Naive thymus-derived CD8-positive, alpha-beta T cell (primary cell): ENCODE results near the gene VAMP1. TPM values are rescaled to one million over a fixed set of nuclear protein-coding genes. Genes with fewer than 3 reads are reported as not detected.
A peak's percentile ranks its signal among the peaks of the same experiment; 100 is the strongest.
"Not testable (repeated sequence)": the region's sequence is repeated elsewhere in the genome, so short reads cannot be mapped to it uniquely, and the experiment has no call there.

ENCODE experiments used
- ATAC-seq, 2 donors: fragments of 150-1000 bp; cut with Tn5 transposase in 1 of 2; sonication (Bioruptor Pico), chemical (Tn5 transposase) in 1 of 2; 1 replicate in 1 of 2; 2 replicates in 1 of 2; pipeline ENCODE4 v1.10.0; 2021; ENCODE audit warnings: mild to moderate bottlenecking in 2 of 2, moderate library complexity in 2 of 2
- POLR2A ChIA-PET: fragments of 350-600 bp; sonication (Branson Sonifier 250); formaldehyde crosslinking; loops from one replicate; lab custom pipeline; 2021; ENCODE audit warnings: antibody characterized with exemption; lab: Charles Lee
- DNase-seq, 10 donors: peaks; one replicate each; pipeline versions ENCODE4 v3.0.0 to v3.0.0-alpha.2; 2020 to 2022
- H3K27ac Mint-ChIP-seq, 10 donors: one replicate each; pipeline ENCODE4 v1.8.0; 2020 to 2022; ENCODE audit warnings: mild to moderate bottlenecking in 10 of 10, mixed read lengths in 10 of 10, moderate library complexity in 4 of 10, inconsistent platforms in 1 of 10
- H3K27me3 Mint-ChIP-seq, 5 donors: one replicate each; pipeline ENCODE4 v1.8.0; 2021 to 2022; ENCODE audit warnings: mixed read lengths in 5 of 5
- H3K36me3 Mint-ChIP-seq, 3 donors: one replicate each; pipeline ENCODE4 v1.8.0; 2020 to 2022; ENCODE audit warnings: mixed read lengths in 3 of 3, mild to moderate bottlenecking in 2 of 3, inconsistent platforms in 1 of 3
- H3K4me1 Mint-ChIP-seq, 4 donors: one replicate each; pipeline ENCODE4 v1.8.0; 2021 to 2022; ENCODE audit warnings: mixed read lengths in 4 of 4
- H3K4me3 Mint-ChIP-seq, 10 donors: one replicate each; pipeline ENCODE4 v1.8.0; 2020 to 2022; ENCODE audit warnings: mild to moderate bottlenecking in 10 of 10, mixed read lengths in 10 of 10, moderate library complexity in 6 of 10, inconsistent platforms in 1 of 10
- H3K9me3 Mint-ChIP-seq, 9 donors: one replicate each; pipeline ENCODE4 v1.8.0; 2020 to 2022; ENCODE audit warnings: mixed read lengths in 9 of 9, mild to moderate bottlenecking in 3 of 9, inconsistent platforms in 1 of 9, moderate library complexity in 1 of 9
- polyA plus RNA-seq, 3 donors: library from polyadenylated mRNA; unstranded; fragments of 300-500 nt; fragmentation: Illumina TruSeq; gene quantifications; one replicate each; pipeline ENCODE4 v1.2.3, GENCODE V29; 2021
- total RNA-seq, 8 experiments: library from RNA in 2 of 8; stranded (reverse) in 2 of 8; gene quantifications; one replicate each; pipeline ENCODE4 v1.2.3 and lab custom pipeline; 2021 to 2026

The VAMP1 gene
- total and polyA plus RNA-seq, 5 experiments from 2014 or later, result 9.7 to 92.6 (median 13.6) TPM

DNA sequence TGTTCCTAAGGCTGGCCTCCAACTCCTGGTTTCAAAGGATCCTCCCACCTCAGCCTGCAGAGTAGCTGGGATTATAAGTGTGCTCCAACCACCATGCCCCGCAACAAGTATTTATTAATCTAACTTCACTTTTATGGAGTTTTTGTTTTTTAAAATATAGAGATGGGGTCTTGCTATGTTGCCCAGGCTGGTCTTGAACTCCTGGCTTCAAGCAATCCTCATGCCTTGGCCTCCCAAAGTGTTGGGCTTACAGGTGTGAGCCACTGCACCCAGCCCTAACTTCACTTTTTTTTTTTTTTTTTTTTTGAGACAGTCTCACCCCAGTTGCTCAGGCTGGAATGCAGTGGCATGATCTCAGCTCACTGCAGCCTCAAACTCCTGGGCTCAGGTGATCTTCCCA, 20.2 kb upstream of the VAMP1 start:
- not testable (repeated sequence) for ATAC-seq, H3K27ac Mint-ChIP-seq, H3K9me3 Mint-ChIP-seq, H3K4me3 Mint-ChIP-seq, DNase-seq, H3K27me3 Mint-ChIP-seq
- peaks cover 15 to 35% (median 21%) of the 10 kb centered on the region in 4 donors for H3K4me1 Mint-ChIP-seq
- POLR2A ChIA-PET, result interaction anchor here (1.0 to 7.2 kb wide), 2 partner anchors 21 kb away, joined by 3 to 104 read pairs; partner anchors contain the start of gene VAMP1
- H3K36me3 Mint-ChIP-seq, result peaks cover 0 to 25% (median 5%) of the 10 kb centered on the region in 3 donors

DNA sequence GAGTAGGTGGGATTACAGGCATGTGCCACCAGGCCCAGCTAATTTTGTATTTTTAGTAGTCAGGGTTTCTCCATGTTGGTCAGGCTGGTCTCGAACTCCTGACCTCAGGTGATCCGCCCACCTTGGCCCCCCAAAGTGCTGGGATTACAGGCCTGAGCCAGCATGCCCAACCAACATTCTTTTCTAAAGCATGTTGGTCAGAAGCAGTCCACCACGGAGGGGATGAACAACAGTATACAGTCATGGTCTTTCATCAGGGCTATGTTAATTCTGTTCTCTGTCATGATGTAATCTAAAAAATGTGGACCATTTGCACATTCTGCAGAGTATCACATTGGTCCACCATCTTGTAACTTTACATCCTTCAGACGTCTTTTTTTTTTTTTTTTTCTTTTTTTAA, 19.0 kb upstream of the VAMP1 start:
- DNase-seq, result no peak
- Mint-ChIP-seq H3K4me1 (peaks cover 5 to 23% (median 10%) of the 10 kb centered on the region in 4 donors), H3K4me3 (no peak overlapping the region), H3K27ac (no peak overlapping the region), H3K27me3 (peaks cover 0 to 3% (median 0%) of the 10 kb centered on the region in 5 donors), H3K9me3 (no peaks in the 10 kb centered on the region), H3K36me3 (peaks cover 0 to 22% (median 5%) of the 10 kb centered on the region in 3 donors)
- POLR2A ChIA-PET, result interaction anchor here (1.0 kb wide), 1 partner anchor 19 kb away, joined by 3 read pairs; the partner anchor contains the start of gene VAMP1
- ATAC-seq, result no peak

DNA sequence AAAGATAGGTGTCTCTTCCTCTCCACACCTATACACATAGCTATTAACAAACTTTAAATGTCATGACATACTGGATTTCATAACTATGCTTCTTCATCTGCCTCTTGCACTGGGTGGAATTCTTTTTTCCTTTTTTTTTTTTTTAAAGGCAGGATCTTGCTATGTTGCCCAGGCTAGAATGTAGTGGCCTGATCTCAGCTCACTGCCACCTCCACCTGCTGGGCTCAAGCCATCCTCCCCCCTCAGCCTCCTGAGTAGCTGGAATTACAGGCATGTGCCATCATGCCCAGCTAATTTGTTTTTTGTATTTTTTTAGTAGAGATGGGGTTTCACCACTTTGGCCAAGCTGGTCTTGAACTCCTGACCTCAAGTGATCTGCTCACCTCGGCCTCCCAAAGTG, 17.8 kb upstream of the VAMP1 start:
- Mint-ChIP-seq H3K27ac (no peak overlapping the region), H3K36me3 (peaks cover 0 to 22% (median 5%) of the 10 kb centered on the region in 3 donors), H3K27me3 (peaks cover 0 to 3% (median 0%) of the 10 kb centered on the region in 5 donors), H3K9me3 (no peaks in the 10 kb centered on the region), H3K4me3 (no peak overlapping the region), H3K4me1 (peaks cover 0 to 16% (median 7%) of the 10 kb centered on the region in 4 donors)
- POLR2A ChIA-PET, result interaction anchor here (0.6 to 1.4 kb wide), 7 partner anchors 12 to 107 kb away, joined by 3 to 4 read pairs (median 3); partner anchors contain the start of gene VAMP1
- no peak for ATAC-seq
- no peak for DNase-seq

DNA sequence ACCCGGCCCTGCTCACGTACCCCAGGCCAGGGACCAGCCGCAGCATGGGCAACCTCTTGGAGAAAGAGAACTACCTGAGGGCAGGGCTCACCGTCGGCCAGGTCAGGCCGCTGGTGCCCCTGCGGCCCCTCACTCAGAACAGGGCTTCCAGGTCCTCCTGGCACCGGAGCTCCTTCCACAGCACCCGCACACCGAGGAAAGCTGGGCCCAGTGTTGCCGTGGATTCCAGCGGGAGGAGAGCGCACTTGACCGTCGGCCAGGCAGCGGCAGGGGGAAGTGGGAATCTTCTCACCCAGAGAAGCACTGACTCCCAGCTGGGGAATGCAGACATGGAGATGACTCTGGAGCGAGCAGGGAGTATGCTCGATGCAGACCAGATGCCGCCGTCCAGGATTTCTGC, 7.9 kb upstream of the VAMP1 start:
- no peak for ATAC-seq
- Mint-ChIP-seq H3K27ac (no peak overlapping the region), H3K27me3 (peaks cover 0 to 2% (median 0%) of the 10 kb centered on the region in 5 donors), H3K9me3 (no peaks in the 10 kb centered on the region), H3K4me1 (no peaks in the 10 kb centered on the region), H3K36me3 (no peaks in the 10 kb centered on the region), H3K4me3 (no peak overlapping the region)
- POLR2A ChIA-PET, result no interaction called here
- DNase-seq, result no peak

DNA sequence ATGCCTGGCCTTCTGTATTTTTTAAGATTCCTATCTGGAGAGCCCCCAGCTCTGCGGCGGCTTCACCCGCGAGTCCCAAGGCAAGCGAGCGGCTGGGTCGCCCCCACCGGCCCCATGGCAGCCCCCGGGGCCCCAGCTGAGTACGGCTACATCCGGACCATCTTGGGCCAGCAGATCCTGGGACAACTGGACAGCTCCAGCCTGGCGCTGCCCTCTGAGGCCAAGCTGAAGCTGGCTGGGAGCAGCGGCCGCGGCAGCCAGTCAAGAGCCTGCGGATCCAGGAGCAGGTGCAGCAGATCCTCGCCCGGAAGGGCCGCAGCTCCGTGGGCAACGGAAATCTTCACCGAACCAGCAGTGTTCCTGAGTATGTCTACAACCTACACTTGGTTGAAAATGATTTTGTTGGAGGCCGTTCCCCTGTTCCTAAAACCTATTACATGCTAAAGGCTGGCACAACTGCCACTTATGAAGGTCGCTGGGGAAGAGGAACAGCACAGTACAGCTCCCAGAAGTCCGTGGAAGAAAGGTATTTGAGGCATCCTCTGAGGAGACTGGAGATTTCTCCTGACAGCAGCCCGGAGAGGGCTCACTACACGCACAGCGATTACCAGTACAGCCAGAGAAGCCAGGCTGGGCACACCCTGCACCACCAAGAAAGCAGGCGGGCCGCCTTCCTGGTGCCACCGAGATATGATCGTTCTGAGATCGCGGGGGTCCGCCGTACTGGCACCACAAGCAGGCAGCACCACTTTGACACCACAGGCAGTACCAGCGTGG, 7.3 kb upstream of the VAMP1 start:
- DNase-seq, POLR2A ChIA-PET, H3K36me3 Mint-ChIP-seq, ATAC-seq, H3K9me3 Mint-ChIP-seq, H3K27me3 Mint-ChIP-seq, H3K27ac Mint-ChIP-seq, H3K4me3 Mint-ChIP-seq, H3K4me1 Mint-ChIP-seq: not testable (repeated sequence)

DNA sequence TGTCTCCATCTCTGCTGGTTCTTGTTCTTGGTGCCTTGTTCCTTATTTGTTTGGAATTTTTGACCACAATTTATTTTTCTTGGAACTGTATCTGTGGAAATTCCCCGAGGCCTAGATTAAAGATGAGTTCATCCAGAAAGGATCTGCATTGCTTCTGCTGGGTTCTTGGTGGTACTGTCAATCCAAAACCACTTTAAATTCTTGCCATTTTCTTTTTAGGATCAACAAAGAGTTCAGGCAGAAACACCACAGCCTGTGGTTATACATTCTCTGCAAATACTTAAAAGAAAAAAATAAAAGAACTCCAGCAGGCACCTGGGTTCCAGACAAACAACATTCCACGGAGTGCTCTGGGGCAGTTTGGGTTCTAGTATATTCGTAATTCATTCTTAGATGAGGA, 6.0 kb upstream of the VAMP1 start:
- DNase-seq (no peak), ATAC-seq (no peak)
- no peak overlapping the region for H3K4me3 Mint-ChIP-seq
- H3K27me3 Mint-ChIP-seq, result peaks cover 0 to 2% (median 0%) of the 10 kb centered on the region in 5 donors
- H3K27ac Mint-ChIP-seq, result peak overlapping the region in 1 of 10 donors; percentile 20
- POLR2A ChIA-PET, result interaction anchor here (0.6 kb wide), 1 partner anchor 12 kb away, joined by 4 read pairs; no protein-coding TSS in a partner anchor
- peaks cover 0 to 4% (median 1%) of the 10 kb centered on the region in 4 donors for H3K4me1 Mint-ChIP-seq
- no peaks in the 10 kb centered on the region for H3K36me3 Mint-ChIP-seq
- no peaks in the 10 kb centered on the region for H3K9me3 Mint-ChIP-seq

DNA sequence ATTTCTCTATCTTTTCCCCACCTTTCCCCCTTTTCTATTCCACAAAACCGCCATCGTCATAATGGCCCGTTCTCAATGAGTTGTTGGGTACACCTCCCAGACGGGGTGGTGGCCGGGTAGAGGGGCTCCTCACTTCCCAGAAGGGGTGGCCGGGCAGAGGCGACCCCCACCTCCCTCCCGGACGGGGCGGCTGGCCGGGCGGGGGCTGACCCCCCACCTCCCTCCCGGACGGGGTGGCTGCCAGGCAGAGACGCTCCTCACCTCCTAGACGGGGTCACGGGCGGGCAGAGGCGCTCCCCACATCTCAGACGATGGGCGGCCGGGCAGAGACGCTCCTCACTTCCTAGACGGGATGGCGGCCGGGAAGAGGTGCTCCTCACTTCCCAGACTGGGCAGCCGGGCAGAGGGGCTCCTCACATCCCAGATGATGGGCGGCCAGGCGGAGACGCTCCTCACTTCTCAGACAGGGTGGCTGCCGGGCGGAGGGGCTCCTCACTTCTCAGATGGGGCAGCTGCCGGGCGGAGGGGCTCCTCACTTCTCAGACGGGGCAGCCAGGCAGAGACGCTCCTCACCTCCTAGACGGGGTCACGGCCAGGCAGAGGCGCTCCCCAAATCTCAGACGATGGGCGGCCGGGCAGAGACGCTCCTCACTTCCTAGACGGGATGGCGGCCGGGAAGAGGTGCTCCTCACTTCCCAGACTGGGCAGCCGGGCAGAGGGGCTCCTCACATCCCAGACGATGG, 4.9 kb upstream of the VAMP1 start:
- H3K4me3 Mint-ChIP-seq, DNase-seq: not testable (repeated sequence)

DNA sequence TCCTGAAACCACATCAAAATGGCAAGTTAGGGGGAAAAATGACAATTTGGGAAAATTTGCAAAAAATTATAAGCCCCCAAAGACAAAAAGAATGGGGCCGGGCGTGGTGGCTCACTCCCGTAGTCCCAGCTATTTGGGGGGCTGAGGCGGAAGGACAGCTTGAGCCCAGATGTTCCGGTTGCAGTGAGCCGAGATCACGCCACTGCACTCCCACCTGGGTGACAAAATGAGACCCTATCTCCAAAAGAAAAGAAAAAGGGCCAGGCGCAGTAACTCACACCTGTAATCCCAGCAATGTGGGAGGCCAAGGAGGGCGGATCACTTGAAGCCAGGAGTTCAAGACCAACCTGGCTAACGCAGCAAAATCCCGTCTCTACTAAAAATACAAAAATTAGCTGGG, 2.0 kb upstream of the VAMP1 start:
- Mint-ChIP-seq H3K27me3 (peaks cover 0 to 2% (median 0%) of the 10 kb centered on the region in 5 donors), H3K36me3 (peaks cover 0 to 7% (median 0%) of the 10 kb centered on the region in 3 donors), H3K9me3 (no peaks in the 10 kb centered on the region), H3K27ac (peak overlapping the region in 3 of 10 donors; percentile 16 to 95 (median 34)), H3K4me3 (peak overlapping the region in 1 of 10 donors; percentile 89), H3K4me1 (peaks cover 21 to 35% (median 33%) of the 10 kb centered on the region in 4 donors)
- DNase-seq (no peak), ATAC-seq (no peak)
- POLR2A ChIA-PET, result interaction anchor here (0.6 to 5.6 kb wide), 4 partner anchors 11 to 228 kb away, joined by 4 to 104 read pairs (median 79); partner anchors contain the start of genes GAPDH, MRPL51 and NCAPD2

More for the DNA sequence above, 4.9 kb upstream of the VAMP1 start:
- peaks cover 6 to 11% (median 8%) of the 10 kb centered on the region in 4 donors for H3K4me1 Mint-ChIP-seq
- H3K36me3 Mint-ChIP-seq, ATAC-seq, POLR2A ChIA-PET, H3K27me3 Mint-ChIP-seq, H3K9me3 Mint-ChIP-seq, H3K27ac Mint-ChIP-seq: not testable (repeated sequence)

DNA sequence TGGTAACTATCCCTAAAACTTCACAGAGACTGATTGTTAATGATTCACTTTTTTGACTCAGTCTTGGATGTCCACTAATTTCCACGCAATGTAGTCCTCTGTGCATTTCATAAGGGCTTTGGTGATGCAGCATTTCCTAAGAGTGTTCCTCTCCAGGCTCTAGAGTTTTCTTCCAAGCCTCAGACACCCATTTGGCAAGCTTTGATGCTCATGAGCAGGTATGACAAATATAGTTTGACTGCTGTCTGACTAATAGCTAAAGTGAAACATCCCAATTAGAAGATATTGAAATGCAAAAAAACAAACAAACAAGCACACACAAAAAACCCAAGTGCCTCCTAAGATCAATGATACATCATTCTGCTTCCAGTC, 1.5 kb upstream of the VAMP1 start:
- Mint-ChIP-seq H3K27me3 (peaks cover 0 to 2% (median 0%) of the 10 kb centered on the region in 5 donors), H3K9me3 (no peaks in the 10 kb centered on the region), H3K4me3 (peak overlapping the region in 7 of 10 donors; percentile 1 to 89 (median 47)), H3K4me1 (peaks cover 25 to 40% (median 38%) of the 10 kb centered on the region in 4 donors), H3K36me3 (peaks cover 0 to 12% (median 0%) of the 10 kb centered on the region in 3 donors), H3K27ac (peak overlapping the region in 8 of 10 donors; percentile 0 to 95 (median 10))
- DNase-seq (no peak), ATAC-seq (no peak)
- POLR2A ChIA-PET, result interaction anchor here (3.2 to 5.6 kb wide), 4 partner anchors 11 to 66 kb away, joined by 58 to 104 read pairs (median 94); partner anchors contain the start of genes CD27, GAPDH, MRPL51 and NCAPD2

DNA sequence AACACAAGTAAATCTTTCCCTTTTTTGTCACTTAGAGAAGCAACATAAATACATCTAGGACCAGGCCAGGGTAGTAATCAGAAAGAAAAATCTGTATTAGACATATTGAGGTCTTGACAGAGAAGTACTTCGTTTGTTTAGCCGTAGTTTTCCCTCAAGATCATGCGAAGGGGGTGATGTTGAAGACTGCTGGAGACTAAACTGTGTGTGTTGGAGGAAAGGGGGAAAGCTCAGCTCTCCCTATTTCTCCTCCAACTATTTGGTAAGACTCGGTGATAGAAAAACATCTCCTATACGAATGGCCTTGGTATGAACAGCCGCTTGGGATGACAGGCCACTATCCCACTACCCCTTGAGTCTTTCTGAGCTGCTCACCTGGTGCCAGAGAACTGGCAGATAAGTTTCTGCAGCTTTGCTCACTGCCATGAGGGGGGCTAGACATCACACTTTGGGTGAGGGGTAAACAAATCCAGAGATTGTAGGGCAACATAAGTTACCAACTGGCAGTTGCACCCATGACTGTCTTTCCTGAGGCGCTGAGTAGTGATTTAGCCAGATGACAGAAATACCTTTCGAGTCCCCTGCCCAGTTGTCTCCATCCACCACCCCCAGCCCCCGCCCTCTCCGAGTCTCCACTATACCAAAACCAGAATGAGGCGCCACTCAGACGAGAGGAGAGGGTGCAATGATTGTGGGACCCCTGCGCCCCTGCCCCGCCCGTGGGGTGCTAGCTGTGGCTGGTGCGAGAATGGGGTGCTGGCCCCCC, 685 bp downstream of the VAMP1 start:
- peak overlapping the region; percentile 82 to 98 (median 95) for H3K27ac Mint-ChIP-seq
- peak overlapping the region; percentile 78 to 96 (median 92) for H3K4me3 Mint-ChIP-seq
- DNase-seq (peak in 1 of 10 donors; percentile 29), ATAC-seq (no peak)
- H3K27me3 Mint-ChIP-seq, result peaks cover 0 to 2% (median 0%) of the 10 kb centered on the region in 5 donors
- H3K36me3 Mint-ChIP-seq, result peaks cover 0 to 30% (median 3%) of the 10 kb centered on the region in 3 donors
- POLR2A ChIA-PET, result interaction anchor here (0.6 to 5.6 kb wide), 37 partner anchors 9 to 367 kb away, joined by 3 to 104 read pairs (median 5); partner anchors contain the start of genes CD27, GAPDH, LPAR5 and MLF2
- H3K4me1 Mint-ChIP-seq, result peaks cover 33 to 61% (median 57%) of the 10 kb centered on the region in 4 donors
- no peaks in the 10 kb centered on the region for H3K9me3 Mint-ChIP-seq

DNA sequence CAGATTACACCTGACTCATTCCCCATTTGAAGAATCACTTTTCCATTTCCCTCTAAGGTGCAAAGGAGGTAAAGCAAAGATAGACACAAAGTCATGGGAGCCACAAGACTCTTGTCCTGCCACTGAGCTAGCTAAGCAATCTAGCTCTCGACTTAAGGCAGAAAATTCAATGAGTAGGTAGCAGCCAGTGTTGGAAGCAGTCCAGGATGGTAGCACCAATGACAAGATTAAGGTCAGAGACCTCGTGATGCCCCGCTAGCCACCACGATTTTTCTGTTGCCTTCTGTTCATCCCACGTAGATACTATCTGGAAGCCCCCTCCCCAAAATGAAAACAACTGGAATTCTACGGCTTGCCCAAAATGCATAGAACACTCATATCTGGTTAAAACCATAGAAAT, 1.4 kb downstream of the VAMP1 start:
- ATAC-seq (no peak), DNase-seq (no peak)
- Mint-ChIP-seq H3K4me3 (peak overlapping the region; percentile 78 to 96 (median 92)), H3K9me3 (no peaks in the 10 kb centered on the region), H3K36me3 (peaks cover 3 to 37% (median 10%) of the 10 kb centered on the region in 3 donors), H3K4me1 (peaks cover 40 to 68% (median 64%) of the 10 kb centered on the region in 4 donors), H3K27ac (peak overlapping the region; percentile 82 to 98 (median 95)), H3K27me3 (no peaks in the 10 kb centered on the region)
- POLR2A ChIA-PET, result interaction anchor here (2.4 to 5.6 kb wide), 8 partner anchors 16 to 135 kb away, joined by 7 to 104 read pairs (median 74); partner anchors contain the start of genes CD27, GAPDH, MRPL51 and NCAPD2
